WTC11 (cell line): Measurements from ENCODE around the gene PCSK4.

Experiments used
- ATF3 ChIP-seq: sonication (generic); formaldehyde crosslinking; conservative IDR thresholded peaks from 2 replicates; pipeline ENCODE4 v1.8.1; 2022; ENCODE audit warnings: mild to moderate bottlenecking, missing genetic modification reagents
- CTCF ChIP-seq: fragments of 200-600 bp; IDR thresholded peaks from 2 replicates; pipeline ENCODE4 v1.8.0; 2022; ENCODE audit warnings: antibody characterized with exemption
- E2F4 ChIP-seq: sonication (generic); formaldehyde crosslinking; IDR thresholded peaks from 2 replicates; pipeline ENCODE4 v1.8.1; 2022; ENCODE audit warnings: low read depth, mild to moderate bottlenecking, moderate library complexity, missing genetic modification reagents, borderline replicate concordance
- ELF4 ChIP-seq: sonication (generic); formaldehyde crosslinking; IDR thresholded peaks from 2 replicates; pipeline ENCODE4 v1.8.1; 2022; ENCODE audit warnings: low read depth, mild to moderate bottlenecking, moderate library complexity, missing genetic modification reagents
- TF ChIP-seq, protein P1 (sequence below): sonication (generic); formaldehyde crosslinking; IDR thresholded peaks from 2 replicates; pipeline ENCODE4 v1.8.1; 2023; ENCODE audit warnings: mild to moderate bottlenecking, moderate library complexity, missing genetic modification reagents
- TF ChIP-seq, protein P2 (sequence below): sonication (generic); formaldehyde crosslinking; IDR thresholded peaks from 2 replicates; pipeline ENCODE4 v1.8.0; 2023; ENCODE audit warnings: mild to moderate bottlenecking, missing genetic modification reagents

- no peak for TF ChIP-seq CTCF
- TF ChIP-seq, protein P1, sequence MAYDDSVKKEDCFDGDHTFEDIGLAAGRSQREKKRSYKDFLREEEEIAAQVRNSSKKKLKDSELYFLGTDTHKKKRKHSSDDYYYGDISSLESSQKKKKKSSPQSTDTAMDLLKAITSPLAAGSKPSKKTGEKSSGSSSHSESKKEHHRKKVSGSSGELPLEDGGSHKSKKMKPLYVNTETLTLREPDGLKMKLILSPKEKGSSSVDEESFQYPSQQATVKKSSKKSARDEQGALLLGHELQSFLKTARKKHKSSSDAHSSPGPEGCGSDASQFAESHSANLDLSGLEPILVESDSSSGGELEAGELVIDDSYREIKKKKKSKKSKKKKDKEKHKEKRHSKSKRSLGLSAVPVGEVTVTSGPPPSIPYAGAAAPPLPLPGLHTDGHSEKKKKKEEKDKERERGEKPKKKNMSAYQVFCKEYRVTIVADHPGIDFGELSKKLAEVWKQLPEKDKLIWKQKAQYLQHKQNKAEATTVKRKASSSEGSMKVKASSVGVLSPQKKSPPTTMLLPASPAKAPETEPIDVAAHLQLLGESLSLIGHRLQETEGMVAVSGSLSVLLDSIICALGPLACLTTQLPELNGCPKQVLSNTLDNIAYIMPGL (CRISPR knock-in tag): no peak
- no peak for TF ChIP-seq ATF3
- TF ChIP-seq ELF4: no peak
- no peak for TF ChIP-seq E2F4 (CRISPR knock-in tag)
- TF ChIP-seq, protein P2, sequence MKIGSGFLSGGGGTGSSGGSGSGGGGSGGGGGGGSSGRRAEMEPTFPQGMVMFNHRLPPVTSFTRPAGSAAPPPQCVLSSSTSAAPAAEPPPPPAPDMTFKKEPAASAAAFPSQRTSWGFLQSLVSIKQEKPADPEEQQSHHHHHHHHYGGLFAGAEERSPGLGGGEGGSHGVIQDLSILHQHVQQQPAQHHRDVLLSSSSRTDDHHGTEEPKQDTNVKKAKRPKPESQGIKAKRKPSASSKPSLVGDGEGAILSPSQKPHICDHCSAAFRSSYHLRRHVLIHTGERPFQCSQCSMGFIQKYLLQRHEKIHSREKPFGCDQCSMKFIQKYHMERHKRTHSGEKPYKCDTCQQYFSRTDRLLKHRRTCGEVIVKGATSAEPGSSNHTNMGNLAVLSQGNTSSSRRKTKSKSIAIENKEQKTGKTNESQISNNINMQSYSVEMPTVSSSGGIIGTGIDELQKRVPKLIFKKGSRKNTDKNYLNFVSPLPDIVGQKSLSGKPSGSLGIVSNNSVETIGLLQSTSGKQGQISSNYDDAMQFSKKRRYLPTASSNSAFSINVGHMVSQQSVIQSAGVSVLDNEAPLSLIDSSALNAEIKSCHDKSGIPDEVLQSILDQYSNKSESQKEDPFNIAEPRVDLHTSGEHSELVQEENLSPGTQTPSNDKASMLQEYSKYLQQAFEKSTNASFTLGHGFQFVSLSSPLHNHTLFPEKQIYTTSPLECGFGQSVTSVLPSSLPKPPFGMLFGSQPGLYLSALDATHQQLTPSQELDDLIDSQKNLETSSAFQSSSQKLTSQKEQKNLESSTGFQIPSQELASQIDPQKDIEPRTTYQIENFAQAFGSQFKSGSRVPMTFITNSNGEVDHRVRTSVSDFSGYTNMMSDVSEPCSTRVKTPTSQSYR: no peak
These were observed 37.2 kb downstream of the PCSK4 start for GRCh38 chr19:1452802-1453524.
